Upper lobe of left lung (tissue), 6 donors: Measurements from ENCODE around the gene GLYATL3. TPM values are rescaled to one million over a fixed set of nuclear protein-coding genes. Genes with fewer than 3 reads are reported as not detected.

Source experiments
- ATAC-seq, 2 donors: fragments of 200-7000 bp; cut with Tn5 transposase; one replicate each; pipeline ENCODE4 v1.9.1; 2022; ENCODE audit warnings: mild to moderate bottlenecking in 2 of 2, moderate library complexity in 2 of 2; ENCODE audit not compliant: low FRiP score in 2 of 2
- DNase-seq, 2 donors: peaks; one replicate each; pipeline ENCODE4 v3.0.0-alpha.2; 2019 to 2020
- H3K27ac ChIP-seq, 4 donors: fragments of 200-600 bp; sonication (generic); one replicate each; pipeline ENCODE4 v1.5.1; 2016 to 2019
- H3K27me3 ChIP-seq, 4 donors: fragments of 200-600 bp; sonication (generic); one replicate each; pipeline ENCODE4 v1.5.1; 2017 to 2019
- H3K36me3 ChIP-seq, 4 donors: fragments of 200-600 bp; sonication (generic); one replicate each; pipeline ENCODE4 v1.5.1; 2016 to 2019
- H3K4me1 ChIP-seq, 4 donors: fragments of 200-600 bp; sonication (generic); one replicate each; pipeline ENCODE4 v1.5.1; 2018 to 2019
- H3K4me3 ChIP-seq, 4 donors: fragments of 200-600 bp; sonication (generic); one replicate each; pipeline ENCODE4 v1.5.1; 2017 to 2019; ENCODE audit warnings: mild to moderate bottlenecking in 2 of 4, moderate library complexity in 1 of 4
- H3K9me3 ChIP-seq, 4 donors: fragments of 200-600 bp; sonication (generic); one replicate each; pipeline ENCODE4 v1.5.1; 2018 to 2019
- EP300 ChIP-seq, 4 donors: sonication (generic); formaldehyde crosslinking; IDR thresholded peaks; one replicate each; pipeline ENCODE4 v1.5.1; 2017; ENCODE audit warnings: antibody characterized with exemption in 4 of 4, control low read depth in 2 of 4
- POLR2A ChIP-seq, 4 donors: fragments of 450-650 bp; IDR thresholded peaks; one replicate each; pipeline ENCODE4 v1.5.1; 2016 to 2017; ENCODE audit warnings: antibody characterized with exemption in 4 of 4, mild to moderate bottlenecking in 2 of 4
- POLR2AphosphoS5 ChIP-seq, 2 donors: sonication (generic); formaldehyde crosslinking; IDR thresholded peaks; one replicate each; pipeline ENCODE4 v1.5.1; 2017; ENCODE audit warnings: antibody characterized with exemption in 2 of 2
- WGBS, 2 donors: methylation state at CpG; one replicate each; pipeline ENCODE4 v1.1.5; 2017 to 2018; 5-methylcytosine and 5-hydroxymethylcytosine counted together
- total RNA-seq, 6 donors: library from RNA; depleted of rRNA in 4 of 6; stranded (reverse); fragments of >200 nt in 4 of 6; gene quantifications; one replicate each; pipeline versions ENCODE4 v1.1.0 to v1.2.1, GENCODE V29; 2016 to 2021
- TF ChIP-seq, protein P1 (sequence below), 6 experiments: fragments of 450-650 bp in 4 of 6; fragments of 200-600 bp in 2 of 6; sonication (generic) in 2 of 6; IDR thresholded peaks; one replicate each; pipeline ENCODE4 v1.5.1; 2016 to 2019; ENCODE audit warnings: antibody characterized with exemption in 6 of 6
- donor health status: DM: no; HTN: no; CAD: no; lungs with moderate emphysema.
- donor health status: DM: no; HTN: yes; CAD: no; lungs with severe emphysema.

The GLYATL3 gene
- total RNA-seq, 6 donors from 2014 or later = not detected

DNA sequence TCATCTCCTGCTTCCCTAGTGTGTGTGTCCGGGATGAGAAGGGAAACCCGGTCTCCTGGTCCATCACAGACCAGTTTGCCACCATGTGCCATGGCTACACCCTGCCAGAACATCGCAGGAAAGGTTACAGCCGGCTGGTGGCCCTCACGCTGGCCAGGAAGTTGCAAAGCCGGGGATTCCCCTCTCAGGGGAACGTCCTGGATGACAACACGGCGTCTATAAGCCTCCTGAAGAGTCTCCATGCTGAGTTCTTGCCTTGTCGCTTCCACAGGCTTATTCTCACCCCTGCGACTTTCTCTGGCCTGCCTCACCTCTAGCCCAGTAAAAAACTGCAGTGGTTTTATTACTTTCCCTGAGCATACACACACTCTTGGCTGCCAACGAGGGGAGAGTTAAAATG lies 26.9 kb downstream of the GLYATL3 start:
- ATAC-seq = no peak
- TF ChIP-seq, protein P1, sequence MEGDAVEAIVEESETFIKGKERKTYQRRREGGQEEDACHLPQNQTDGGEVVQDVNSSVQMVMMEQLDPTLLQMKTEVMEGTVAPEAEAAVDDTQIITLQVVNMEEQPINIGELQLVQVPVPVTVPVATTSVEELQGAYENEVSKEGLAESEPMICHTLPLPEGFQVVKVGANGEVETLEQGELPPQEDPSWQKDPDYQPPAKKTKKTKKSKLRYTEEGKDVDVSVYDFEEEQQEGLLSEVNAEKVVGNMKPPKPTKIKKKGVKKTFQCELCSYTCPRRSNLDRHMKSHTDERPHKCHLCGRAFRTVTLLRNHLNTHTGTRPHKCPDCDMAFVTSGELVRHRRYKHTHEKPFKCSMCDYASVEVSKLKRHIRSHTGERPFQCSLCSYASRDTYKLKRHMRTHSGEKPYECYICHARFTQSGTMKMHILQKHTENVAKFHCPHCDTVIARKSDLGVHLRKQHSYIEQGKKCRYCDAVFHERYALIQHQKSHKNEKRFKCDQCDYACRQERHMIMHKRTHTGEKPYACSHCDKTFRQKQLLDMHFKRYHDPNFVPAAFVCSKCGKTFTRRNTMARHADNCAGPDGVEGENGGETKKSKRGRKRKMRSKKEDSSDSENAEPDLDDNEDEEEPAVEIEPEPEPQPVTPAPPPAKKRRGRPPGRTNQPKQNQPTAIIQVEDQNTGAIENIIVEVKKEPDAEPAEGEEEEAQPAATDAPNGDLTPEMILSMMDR (IDR thresholded peaks at IDR 0.05) = no peak
- TF ChIP-seq POLR2AphosphoS5 (IDR thresholded peaks at IDR 0.05) (no peak), POLR2A (IDR thresholded peaks at IDR 0.05) (no peak), EP300 (IDR thresholded peaks at IDR 0.05) (no peak)

DNA sequence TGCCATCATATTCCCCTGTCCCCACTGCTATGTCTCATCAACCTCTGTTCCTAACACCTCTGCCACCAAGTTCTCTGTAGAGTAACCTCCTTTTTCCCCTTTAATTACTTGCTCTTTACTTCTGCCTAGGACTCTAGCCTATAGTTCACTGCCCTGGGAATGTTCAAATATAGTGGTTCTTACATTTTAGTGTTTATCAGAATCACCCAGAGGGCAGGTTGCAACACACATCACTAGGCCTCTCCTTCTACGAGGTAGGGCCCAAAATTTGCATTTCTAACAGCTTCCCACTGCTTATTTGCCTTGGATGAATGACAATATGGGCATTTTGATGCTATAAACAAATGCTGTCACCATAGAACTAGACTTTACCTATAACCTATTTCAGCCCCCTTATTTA lies 27.6 kb downstream of the GLYATL3 start:
- no peak overlapping the region for H3K4me3 ChIP-seq
- no peaks in the 10 kb centered on the region for H3K9me3 ChIP-seq
- ATAC-seq (no peak), DNase-seq (no peak)
- H3K27ac ChIP-seq = no peak overlapping the region
- WGBS, 2 donors = 38 to 42% methylated on average over 1 of the region's 1 CpG
- no peaks in the 10 kb centered on the region for H3K27me3 ChIP-seq
- TF ChIP-seq POLR2AphosphoS5 (IDR thresholded peaks at IDR 0.05) (no peak), EP300 (IDR thresholded peaks at IDR 0.05) (no peak), POLR2A (IDR thresholded peaks at IDR 0.05) (no peak)
- TF ChIP-seq, protein P1 (IDR thresholded peaks at IDR 0.05) = no peak
- no peaks in the 10 kb centered on the region for H3K36me3 ChIP-seq
- no peaks in the 10 kb centered on the region for H3K4me1 ChIP-seq

More for the DNA sequence above, 26.9 kb downstream of the GLYATL3 start:
- Histone ChIP-seq H3K4me3 (no peak overlapping the region), H3K36me3 (no peaks in the 10 kb centered on the region), H3K9me3 (no peaks in the 10 kb centered on the region), H3K27ac (no peak overlapping the region), H3K27me3 (no peaks in the 10 kb centered on the region), H3K4me1 (no peaks in the 10 kb centered on the region)
- DNase-seq = no peak
- 72 to 81% methylated on average over 11 to 12 of the region's 12 CpGs for WGBS, 2 donors

DNA sequence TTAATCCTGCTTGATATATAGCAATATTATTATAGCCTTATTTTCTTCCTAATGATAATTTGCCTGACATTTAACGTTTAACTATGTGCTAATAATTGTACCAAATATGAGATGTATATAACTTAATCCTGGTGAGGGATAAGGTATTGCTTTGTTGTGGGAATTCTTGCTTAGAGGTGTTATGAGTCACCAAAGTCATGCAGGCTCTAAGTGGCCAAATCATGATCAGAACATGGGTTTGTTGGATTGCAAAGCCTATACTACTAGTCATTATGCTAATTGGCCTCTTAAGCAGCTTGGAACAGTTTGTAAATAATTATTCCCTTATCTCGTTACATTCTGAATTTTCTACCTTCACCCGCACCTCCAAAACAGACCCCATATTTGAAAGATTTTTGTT lies 28.8 kb downstream of the GLYATL3 start:
- Histone ChIP-seq H3K27ac (no peak overlapping the region), H3K36me3 (no peaks in the 10 kb centered on the region), H3K27me3 (no peaks in the 10 kb centered on the region), H3K9me3 (no peaks in the 10 kb centered on the region), H3K4me1 (no peaks in the 10 kb centered on the region), H3K4me3 (no peak overlapping the region)
- 60 to 61% methylated on average over 3 of the region's 3 CpGs for WGBS, 2 donors
- no peak for DNase-seq
- ATAC-seq = no peak
- TF ChIP-seq POLR2AphosphoS5 (IDR thresholded peaks at IDR 0.05) (no peak), EP300 (IDR thresholded peaks at IDR 0.05) (no peak), POLR2A (IDR thresholded peaks at IDR 0.05) (no peak)
- TF ChIP-seq, protein P1 (IDR thresholded peaks at IDR 0.05) = no peak

DNA sequence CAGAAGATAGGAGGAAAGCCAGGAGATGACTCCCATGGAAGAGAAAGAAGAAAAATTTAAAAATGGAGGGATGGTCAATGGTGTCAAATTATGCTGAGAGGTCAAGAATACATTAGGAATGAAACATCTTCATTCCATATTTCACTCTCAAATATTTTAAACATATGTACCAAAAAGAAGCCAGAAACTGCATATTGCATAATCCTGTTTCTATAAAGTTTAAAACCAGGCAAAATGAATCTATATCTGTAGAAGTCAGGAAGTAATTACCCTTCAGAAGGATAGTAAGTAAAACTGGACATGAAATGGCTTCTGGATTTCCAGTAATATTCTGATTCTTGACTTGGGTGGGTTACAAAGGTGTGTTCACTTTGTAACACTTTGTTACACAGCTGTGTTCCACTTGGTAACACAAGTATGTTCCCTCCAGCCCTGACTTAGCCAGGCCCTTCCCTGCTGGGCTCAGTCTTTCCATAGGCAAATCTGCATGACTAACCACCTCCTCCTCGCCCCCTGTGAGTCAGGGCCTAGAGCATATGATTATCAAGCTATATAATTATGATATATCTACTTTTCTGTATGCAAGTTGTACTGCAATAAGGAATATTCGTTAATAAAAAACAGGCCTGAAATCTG lies 30.5 kb downstream of the GLYATL3 start:
- DNase-seq = no peak

More for the DNA sequence above, 30.5 kb downstream of the GLYATL3 start:
- no peaks in the 10 kb centered on the region for H3K36me3 ChIP-seq
- H3K27ac ChIP-seq = no peak overlapping the region
- H3K9me3 ChIP-seq = no peaks in the 10 kb centered on the region
- TF ChIP-seq POLR2A (IDR thresholded peaks at IDR 0.05) = no peak
- no peak for TF ChIP-seq POLR2AphosphoS5 (IDR thresholded peaks at IDR 0.05)
- TF ChIP-seq EP300 (IDR thresholded peaks at IDR 0.05) = no peak
- TF ChIP-seq, protein P1 (IDR thresholded peaks at IDR 0.05) = no peak
- no peak overlapping the region for H3K4me3 ChIP-seq
- no peaks in the 10 kb centered on the region for H3K27me3 ChIP-seq
- ATAC-seq = no peak
- 63 to 78% methylated on average over 2 of the region's 2 CpGs for WGBS, 2 donors
- H3K4me1 ChIP-seq = no peaks in the 10 kb centered on the region
